Gastroesophageal sphincter (tissue), 3 donors: ENCODE results near the gene FTCD.

ENCODE experiments used
- CTCF ChIP-seq, 4 experiments: fragments of 200-600 bp in 2 of 4; fragments of 450-650 bp in 2 of 4; sonication (generic) in 1 of 4; IDR thresholded peaks; one replicate each; pipeline ENCODE4 v1.5.1; 2017 to 2019; ENCODE audit warnings: antibody characterized with exemption in 4 of 4, mild to moderate bottlenecking in 2 of 4, moderate library complexity in 2 of 4
- EP300 ChIP-seq: sonication (generic); formaldehyde crosslinking; IDR thresholded peaks from one replicate; pipeline ENCODE4 v1.6.1; 2017; ENCODE audit warnings: antibody characterized with exemption, mild to moderate bottlenecking
- POLR2A ChIP-seq, 2 donors: fragments of 450-650 bp; IDR thresholded peaks; one replicate each; pipeline ENCODE4 v1.6.1; 2017; ENCODE audit warnings: antibody characterized with exemption in 2 of 2, mild to moderate bottlenecking in 2 of 2, moderate library complexity in 1 of 2
- POLR2AphosphoS5 ChIP-seq: sonication (generic); formaldehyde crosslinking; IDR thresholded peaks from one replicate; pipeline ENCODE4 v1.6.1; 2017; ENCODE audit warnings: antibody characterized with exemption

- TF ChIP-seq CTCF (IDR thresholded peaks at IDR 0.05) (no peak), POLR2A (IDR thresholded peaks at IDR 0.05) (no peak), POLR2AphosphoS5 (no peak), EP300 (no peak)
Observed at GRCh38 chr21:46124083-46124925, 31.1 kb downstream of the FTCD start.
